ENCODE data around the gene IGF1R.

The IGF1R gene

GRCh38 chr15:98708037-98708590 lies 59.8 kb downstream of the IGF1R start:
- DNase-seq, result no peak

DNA sequence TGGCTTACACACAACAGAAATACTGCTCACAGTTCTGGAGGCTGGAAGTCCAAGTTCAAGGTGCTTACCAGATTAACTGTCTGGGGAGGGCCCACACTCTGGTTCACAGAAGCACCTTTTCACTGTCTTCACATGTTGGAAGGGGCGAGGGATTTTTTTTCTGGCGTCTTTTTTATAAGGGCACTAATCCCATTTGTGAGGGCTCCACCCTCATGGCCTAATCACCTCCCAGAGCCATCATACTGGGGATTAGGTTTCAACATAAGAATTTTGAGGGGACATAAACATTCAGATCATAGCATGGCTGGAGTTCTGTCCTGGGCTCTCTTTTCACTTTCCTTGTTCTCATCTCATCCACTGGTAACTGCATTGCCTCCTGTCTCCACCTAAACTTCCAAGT lies 63.5 kb downstream of the IGF1R start:
- DNase-seq, result no peak

DNA sequence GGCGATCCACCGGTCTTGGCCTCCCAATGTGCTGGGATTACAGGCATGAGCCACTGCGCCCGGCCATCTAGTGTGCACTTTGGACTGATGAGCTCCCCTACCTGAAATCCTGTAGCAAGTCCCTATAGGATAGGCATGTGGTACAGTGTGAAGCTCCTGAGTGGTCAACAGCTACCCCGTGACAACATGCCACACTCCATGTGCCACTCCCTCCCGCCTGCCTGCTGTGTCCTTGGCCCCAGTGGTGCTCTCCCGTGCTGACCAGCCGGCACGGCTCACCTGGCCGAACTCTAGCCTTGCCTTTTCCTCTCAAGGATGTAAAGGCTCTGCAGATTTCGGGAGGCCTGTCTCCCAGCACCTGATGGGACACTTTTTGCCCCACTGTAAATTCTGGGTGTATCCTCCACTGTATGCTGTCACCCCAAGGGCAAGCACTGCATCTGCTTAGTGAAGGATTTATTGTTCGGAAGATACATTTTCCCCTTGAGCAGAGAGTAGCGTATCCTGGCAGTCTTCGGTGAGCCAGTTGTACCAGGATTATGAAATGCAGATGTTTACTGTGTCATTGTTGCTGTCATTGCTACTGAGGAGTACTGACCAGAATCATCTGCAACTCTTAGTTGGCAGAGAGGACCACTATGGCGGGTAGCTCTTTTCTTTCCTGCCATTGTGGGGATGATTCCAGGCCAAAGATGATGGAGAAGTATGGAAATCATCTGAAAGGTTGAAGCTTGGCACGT lies 64.7 kb downstream of the IGF1R start:
- no peak for DNase-seq

GRCh38 chr15:98713585-98714001 lies 65.3 kb downstream of the IGF1R start:
- no peak for DNase-seq

DNA sequence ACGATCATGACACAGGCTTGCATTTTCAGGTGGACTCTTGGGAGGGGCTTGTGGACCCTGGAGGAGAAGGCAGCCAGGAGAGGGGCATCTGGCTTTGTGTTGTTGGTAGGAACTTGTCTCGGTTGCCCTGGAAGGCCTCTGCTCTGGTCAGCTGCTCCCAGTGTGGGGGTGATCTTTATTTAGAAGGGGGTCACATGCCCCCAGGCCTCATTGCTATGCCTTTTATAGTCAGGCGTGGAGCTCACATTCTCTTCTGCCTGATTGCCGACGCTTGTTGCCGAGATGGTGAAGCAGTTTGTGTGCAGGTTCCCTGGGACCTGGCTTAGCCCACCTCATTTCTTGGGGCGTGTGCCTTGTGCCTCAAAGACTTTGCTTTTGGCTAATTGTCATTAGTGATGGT lies 66.6 kb downstream of the IGF1R start:
- DNase-seq, result no peak

DNA sequence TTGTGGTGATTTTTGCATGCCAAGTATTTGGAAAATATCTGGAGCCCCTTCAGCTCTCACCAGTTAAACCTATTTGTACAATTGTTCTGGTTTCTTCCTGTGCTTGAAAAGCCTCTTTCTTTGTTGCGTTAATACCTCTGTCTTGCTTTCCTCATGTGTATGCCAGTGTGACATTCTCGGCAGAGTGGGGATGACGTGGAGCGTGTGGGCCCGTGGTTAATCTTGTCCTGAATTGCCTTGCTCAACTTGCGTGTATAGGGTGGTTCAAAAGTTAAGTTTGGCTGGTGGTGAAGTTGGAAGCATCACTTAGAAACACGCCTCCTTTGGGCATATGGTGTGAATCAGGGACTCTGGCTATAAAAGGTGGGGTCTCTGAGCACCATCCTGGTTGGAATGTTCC lies 67.1 kb downstream of the IGF1R start:
- no peak for DNase-seq

GRCh38 chr15:98715890-98716443 lies 67.6 kb downstream of the IGF1R start:
- DNase-seq, result no peak

DNA sequence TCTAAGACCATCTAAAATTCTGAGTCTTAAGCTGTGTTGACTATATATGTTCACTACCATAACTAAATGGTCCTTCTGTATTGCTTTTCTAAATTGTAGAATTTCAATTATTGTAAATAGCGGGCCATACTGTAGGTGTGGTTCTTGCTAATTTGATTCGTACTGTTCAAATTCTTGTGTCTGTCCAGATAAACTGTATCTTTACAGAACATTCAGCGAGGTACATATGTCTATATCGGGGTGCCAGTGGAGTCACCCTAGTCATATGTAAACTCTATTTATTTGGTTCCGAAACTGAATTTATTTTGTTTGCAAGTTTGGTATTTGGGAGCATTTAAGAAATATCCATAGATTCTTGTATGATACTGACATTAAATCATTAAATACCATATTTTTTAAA lies 69.0 kb downstream of the IGF1R start:
- no peak for DNase-seq

GRCh38 chr15:98717942-98718341 lies 69.6 kb downstream of the IGF1R start:
- DNase-seq, result no peak

GRCh38 chr15:98718426-98719136 lies 70.2 kb downstream of the IGF1R start:
- no peak for DNase-seq

- no peak for DNase-seq
Measured at GRCh38 chr15:98719137-98719740, 70.9 kb downstream of the IGF1R start.

DNA sequence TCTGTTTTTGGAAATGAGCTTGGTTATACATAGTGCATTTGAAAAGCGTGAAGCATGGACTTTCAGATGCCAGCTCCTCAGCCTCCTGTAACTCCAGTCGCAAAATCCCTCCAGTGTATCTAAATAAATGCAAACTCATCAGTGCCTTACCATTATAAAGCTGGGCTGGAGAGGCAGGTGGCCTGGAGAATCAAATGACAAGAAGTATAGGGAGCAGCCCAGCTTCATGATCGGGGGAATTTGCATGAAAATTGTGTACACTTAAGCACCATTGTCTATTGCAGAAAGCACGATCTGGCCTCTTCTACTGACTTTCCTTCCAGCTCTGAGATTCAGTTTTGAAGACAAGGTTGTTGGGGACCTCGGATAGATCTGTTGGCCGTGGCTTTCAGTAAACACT lies 71.7 kb downstream of the IGF1R start:
- no peak for DNase-seq

GRCh38 chr15:98720577-98721565 lies 72.5 kb downstream of the IGF1R start:
- no peak for DNase-seq

GRCh38 chr15:98722209-98722608 lies 73.9 kb downstream of the IGF1R start:
- DNase-seq, result no peak

DNA sequence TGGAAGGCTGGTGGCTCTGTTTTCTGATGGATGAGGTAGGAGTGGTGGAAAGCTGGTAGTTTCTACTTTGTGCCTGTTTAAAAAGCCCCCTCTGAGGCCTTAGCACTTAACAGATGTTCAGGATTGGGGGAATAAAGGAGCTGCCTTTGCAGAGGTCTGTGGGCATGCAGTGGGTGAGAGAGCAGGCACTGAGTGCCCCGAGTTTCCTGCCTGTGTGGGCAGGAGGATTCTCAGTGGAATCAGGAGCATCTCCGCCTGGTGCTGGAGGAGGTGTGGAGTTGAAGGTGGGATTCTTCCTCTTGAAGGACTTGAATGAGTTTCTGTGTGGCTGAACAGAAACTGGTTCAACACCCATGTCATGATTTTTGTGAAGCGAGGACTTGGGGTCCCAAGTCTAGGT lies 74.3 kb downstream of the IGF1R start:
- DNase-seq, result no peak

- no peak for DNase-seq
Measured at GRCh38 chr15:98723195-98723594, 74.9 kb downstream of the IGF1R start.

GRCh38 chr15:98724048-98724447 lies 75.7 kb downstream of the IGF1R start:
- no peak for DNase-seq

DNA sequence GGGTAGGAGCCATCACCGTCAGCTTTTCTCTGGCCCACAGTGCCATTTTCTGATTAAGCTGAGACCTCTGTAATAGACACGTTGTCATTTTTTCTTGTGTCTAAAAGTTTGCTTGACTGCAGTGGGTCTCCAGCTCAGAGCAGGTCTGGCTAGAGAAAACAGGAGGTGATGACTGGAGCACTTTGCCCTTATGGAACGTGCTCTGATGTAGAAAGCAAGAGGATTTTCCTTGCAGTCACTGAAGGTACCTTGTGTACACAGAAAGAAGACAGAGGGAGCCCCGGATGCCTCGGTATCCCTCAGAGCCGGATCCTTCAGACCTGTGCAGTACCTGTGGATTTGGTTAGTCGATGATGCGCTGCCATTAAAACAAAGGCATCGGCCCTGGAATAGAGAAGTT lies 76.2 kb downstream of the IGF1R start:
- no peak for DNase-seq

- no peak for DNase-seq
Measured at GRCh38 chr15:98725874-98726273, 77.5 kb downstream of the IGF1R start.

- DNase-seq, result no peak
Measured at GRCh38 chr15:98727115-98728040, 79.0 kb downstream of the IGF1R start.

All from activated CD4-positive, alpha-beta T cell treated with anti-CD3 and anti-CD28 coated beads, Interleukin-2, amount 50 U/mL, for 4 hours (primary cell).